A549 (cell line): ENCODE results near the gene TES.

Source experiments
- CHD2 ChIP-seq: fragments of 150-350 bp; IDR thresholded peaks from 2 replicates; pipeline ENCODE4 v1.6.1; 2014; ENCODE audit warnings: low read length; ENCODE audit not compliant: partially characterized antibody
- EHMT2 ChIP-seq: fragments of 200-600 bp; sonication (generic); IDR thresholded peaks from 2 replicates; pipeline ENCODE4 v1.6.1; 2016; ENCODE audit warnings: antibody characterized with exemption, low read depth, mild to moderate bottlenecking, moderate library complexity
- EP300 ChIP-seq, 2 experiments: fragments of >200 bp; sonication (Bioruptor Twin); formaldehyde crosslinking; IDR thresholded peaks; 2 replicates in 1 of 2; 3 replicates in 1 of 2; pipeline ENCODE4 v1.6.1; 2016 to 2017
- HOXB13 ChIP-seq: fragments of 250-450 bp; sonication (Bioruptor Pico); IDR thresholded peaks from 2 replicates; pipeline ENCODE4 v1.5.0; 2020; ENCODE audit warnings: low read depth, mild to moderate bottlenecking, moderate library complexity
- KDM1A ChIP-seq: fragments of 200-600 bp; sonication (generic); IDR thresholded peaks from 2 replicates; pipeline ENCODE4 v1.6.1; 2016; ENCODE audit warnings: low read depth, mild to moderate bottlenecking
- POLR2A ChIP-seq: IDR thresholded peaks from 2 replicates; pipeline ENCODE4 v1.6.1; 2012; ENCODE audit warnings: mild to moderate bottlenecking, low read length
- RCOR1 ChIP-seq: fragments of 150-350 bp; IDR thresholded peaks from 2 replicates; pipeline ENCODE4 v1.6.1; 2014; ENCODE audit warnings: antibody characterized with exemption, low read length, low read depth
- RNF2 ChIP-seq: fragments of 200-600 bp; sonication (generic); IDR thresholded peaks from 2 replicates; pipeline ENCODE4 v1.6.1; 2016; ENCODE audit warnings: low read depth, mild to moderate bottlenecking, antibody characterized with exemption, moderate library complexity, borderline replicate concordance
- SREBF2 ChIP-seq: fragments of 450-650 bp; IDR thresholded peaks from 2 replicates; pipeline ENCODE4 v1.6.1; 2014; ENCODE audit warnings: mild to moderate bottlenecking, moderate library complexity
- TP53 ChIP-seq: fragments of 250-450 bp; sonication (Bioruptor Pico); IDR thresholded peaks from 2 replicates; pipeline ENCODE4 v1.5.0; 2021; ENCODE audit warnings: mild to moderate bottlenecking, moderate library complexity
- ZNF302 ChIP-seq: fragments of 250-450 bp; sonication (Bioruptor Pico); IDR thresholded peaks from 2 replicates; pipeline ENCODE4 v1.9.0; 2021; ENCODE audit warnings: inconsistent platforms, mild to moderate bottlenecking, moderate library complexity
- TF ChIP-seq, protein P1 (sequence below): fragments of >200 bp; sonication (Bioruptor Twin); formaldehyde crosslinking; IDR thresholded peaks from 3 replicates; pipeline ENCODE4 v1.5.1; 2016
- TF ChIP-seq, protein P2 (sequence below): IDR thresholded peaks from 2 replicates; pipeline ENCODE4 v1.6.1; 2012; ENCODE audit warnings: low read depth, borderline replicate concordance
- TF ChIP-seq, protein P3 (sequence below): fragments of 200-600 bp; sonication (generic); IDR thresholded peaks from 2 replicates; pipeline ENCODE4 v1.6.1; 2016; ENCODE audit warnings: antibody characterized with exemption, mild to moderate bottlenecking, moderate library complexity

DNA sequence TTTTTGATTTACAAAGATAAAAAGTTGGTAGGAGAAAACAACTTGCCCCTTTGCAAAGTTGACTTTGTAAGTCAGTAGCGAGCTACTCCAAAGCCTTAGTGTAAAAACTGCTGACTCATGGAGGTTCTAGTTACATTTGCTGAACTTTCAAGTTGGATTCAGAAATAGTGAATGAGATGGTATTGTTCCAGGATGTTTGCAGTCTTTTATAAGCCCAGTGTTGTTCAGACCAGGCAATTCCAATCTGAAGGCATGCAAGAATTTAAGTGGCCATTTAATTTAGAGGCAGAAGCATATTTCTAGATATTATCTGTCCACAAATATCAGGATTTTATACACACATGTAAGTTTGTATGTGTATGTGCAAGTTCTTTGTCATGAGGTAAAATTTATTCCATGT, 21.6 kb downstream of the TES start:
- TF ChIP-seq SREBF2, result no peak
- TF ChIP-seq, protein P1, sequence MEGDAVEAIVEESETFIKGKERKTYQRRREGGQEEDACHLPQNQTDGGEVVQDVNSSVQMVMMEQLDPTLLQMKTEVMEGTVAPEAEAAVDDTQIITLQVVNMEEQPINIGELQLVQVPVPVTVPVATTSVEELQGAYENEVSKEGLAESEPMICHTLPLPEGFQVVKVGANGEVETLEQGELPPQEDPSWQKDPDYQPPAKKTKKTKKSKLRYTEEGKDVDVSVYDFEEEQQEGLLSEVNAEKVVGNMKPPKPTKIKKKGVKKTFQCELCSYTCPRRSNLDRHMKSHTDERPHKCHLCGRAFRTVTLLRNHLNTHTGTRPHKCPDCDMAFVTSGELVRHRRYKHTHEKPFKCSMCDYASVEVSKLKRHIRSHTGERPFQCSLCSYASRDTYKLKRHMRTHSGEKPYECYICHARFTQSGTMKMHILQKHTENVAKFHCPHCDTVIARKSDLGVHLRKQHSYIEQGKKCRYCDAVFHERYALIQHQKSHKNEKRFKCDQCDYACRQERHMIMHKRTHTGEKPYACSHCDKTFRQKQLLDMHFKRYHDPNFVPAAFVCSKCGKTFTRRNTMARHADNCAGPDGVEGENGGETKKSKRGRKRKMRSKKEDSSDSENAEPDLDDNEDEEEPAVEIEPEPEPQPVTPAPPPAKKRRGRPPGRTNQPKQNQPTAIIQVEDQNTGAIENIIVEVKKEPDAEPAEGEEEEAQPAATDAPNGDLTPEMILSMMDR, result no peak
- TF ChIP-seq RCOR1, result no peak
- TF ChIP-seq TP53, result no peak
- TF ChIP-seq POLR2A, result no peak
- TF ChIP-seq CHD2, result no peak
- no peak for TF ChIP-seq EHMT2
- no peak for TF ChIP-seq ZNF302
- TF ChIP-seq, protein P2, sequence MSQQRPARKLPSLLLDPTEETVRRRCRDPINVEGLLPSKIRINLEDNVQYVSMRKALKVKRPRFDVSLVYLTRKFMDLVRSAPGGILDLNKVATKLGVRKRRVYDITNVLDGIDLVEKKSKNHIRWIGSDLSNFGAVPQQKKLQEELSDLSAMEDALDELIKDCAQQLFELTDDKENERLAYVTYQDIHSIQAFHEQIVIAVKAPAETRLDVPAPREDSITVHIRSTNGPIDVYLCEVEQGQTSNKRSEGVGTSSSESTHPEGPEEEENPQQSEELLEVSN, result no peak
- no peak for TF ChIP-seq HOXB13 (CRISPR knock-in tag)
- no peak for TF ChIP-seq EP300 (IDR thresholded peaks at IDR 0.05)
- no peak for TF ChIP-seq RNF2
- TF ChIP-seq, protein P3, sequence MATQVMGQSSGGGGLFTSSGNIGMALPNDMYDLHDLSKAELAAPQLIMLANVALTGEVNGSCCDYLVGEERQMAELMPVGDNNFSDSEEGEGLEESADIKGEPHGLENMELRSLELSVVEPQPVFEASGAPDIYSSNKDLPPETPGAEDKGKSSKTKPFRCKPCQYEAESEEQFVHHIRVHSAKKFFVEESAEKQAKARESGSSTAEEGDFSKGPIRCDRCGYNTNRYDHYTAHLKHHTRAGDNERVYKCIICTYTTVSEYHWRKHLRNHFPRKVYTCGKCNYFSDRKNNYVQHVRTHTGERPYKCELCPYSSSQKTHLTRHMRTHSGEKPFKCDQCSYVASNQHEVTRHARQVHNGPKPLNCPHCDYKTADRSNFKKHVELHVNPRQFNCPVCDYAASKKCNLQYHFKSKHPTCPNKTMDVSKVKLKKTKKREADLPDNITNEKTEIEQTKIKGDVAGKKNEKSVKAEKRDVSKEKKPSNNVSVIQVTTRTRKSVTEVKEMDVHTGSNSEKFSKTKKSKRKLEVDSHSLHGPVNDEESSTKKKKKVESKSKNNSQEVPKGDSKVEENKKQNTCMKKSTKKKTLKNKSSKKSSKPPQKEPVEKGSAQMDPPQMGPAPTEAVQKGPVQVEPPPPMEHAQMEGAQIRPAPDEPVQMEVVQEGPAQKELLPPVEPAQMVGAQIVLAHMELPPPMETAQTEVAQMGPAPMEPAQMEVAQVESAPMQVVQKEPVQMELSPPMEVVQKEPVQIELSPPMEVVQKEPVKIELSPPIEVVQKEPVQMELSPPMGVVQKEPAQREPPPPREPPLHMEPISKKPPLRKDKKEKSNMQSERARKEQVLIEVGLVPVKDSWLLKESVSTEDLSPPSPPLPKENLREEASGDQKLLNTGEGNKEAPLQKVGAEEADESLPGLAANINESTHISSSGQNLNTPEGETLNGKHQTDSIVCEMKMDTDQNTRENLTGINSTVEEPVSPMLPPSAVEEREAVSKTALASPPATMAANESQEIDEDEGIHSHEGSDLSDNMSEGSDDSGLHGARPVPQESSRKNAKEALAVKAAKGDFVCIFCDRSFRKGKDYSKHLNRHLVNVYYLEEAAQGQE, result no peak
- TF ChIP-seq KDM1A, result no peak
